22Rv1 (cell line): ENCODE results near the gene FHL1.

Experiments used
- CTCF ChIP-seq: fragments of 450-650 bp; IDR thresholded peaks from 2 replicates; pipeline ENCODE4 v1.5.1; 2017; ENCODE audit warnings: mild to moderate bottlenecking
- ZFX ChIP-seq: fragments of 450-650 bp; IDR thresholded peaks from 2 replicates; pipeline ENCODE4 v1.6.1; 2017; ENCODE audit warnings: antibody characterized with exemption, borderline replicate concordance

- TF ChIP-seq CTCF = no peak
- no peak for TF ChIP-seq ZFX
Observed at GRCh38 chrX:136185401-136186022, 38.2 kb downstream of the FHL1 start.
